GM21360 (cell line): ENCODE measurements around the gene CARD14.
"Not testable (repeated sequence)": the region's sequence is repeated elsewhere in the genome, so short reads cannot be mapped to it uniquely, and the experiment has no call there.

Experiments used
- ATAC-seq: cut with Tn5 transposase; IDR thresholded peaks from one replicate; pipeline ENCODE4 v1.9.1; 2021; ENCODE audit warnings: mild to moderate bottlenecking, moderate library complexity; ENCODE audit not compliant: unreplicated experiment

The CARD14 gene

GRCh38 chr17:80147035-80147822 lies 22.6 kb upstream of the CARD14 start, which contains the start of gene EIF4A3:
TSS of gene EIF4A3 (minus strand) at chr17:80147128. CDS start at chr17:80146961, 167 bp downstream.
- peak; percentile 78 for ATAC-seq

- ATAC-seq = no peak
These were observed 18.5 kb upstream of the CARD14 start for GRCh38 chr17:80151333-80151732.

GRCh38 chr17:80152081-80152702 lies 17.6 kb upstream of the CARD14 start:
- no peak for ATAC-seq

GRCh38 chr17:80153004-80153403 lies 16.8 kb upstream of the CARD14 start:
- ATAC-seq = peak; percentile 40

GRCh38 chr17:80154166-80154565 lies 15.7 kb upstream of the CARD14 start:
- ATAC-seq = no peak

- not testable (repeated sequence) for ATAC-seq
These were observed 14.2 kb upstream of the CARD14 start for GRCh38 chr17:80155600-80155999.

GRCh38 chr17:80158846-80159245 lies 11.0 kb upstream of the CARD14 start:
- no peak for ATAC-seq

GRCh38 chr17:80160536-80160935 lies 9.3 kb upstream of the CARD14 start:
- no peak for ATAC-seq

- ATAC-seq = no peak
These were observed 6.5 kb upstream of the CARD14 start for GRCh38 chr17:80163336-80163735.

- ATAC-seq = no peak
These were observed 5.6 kb upstream of the CARD14 start for GRCh38 chr17:80164185-80164584.

GRCh38 chr17:80166446-80166845 lies 3.4 kb upstream of the CARD14 start:
- ATAC-seq = no peak

GRCh38 chr17:80168371-80168770 lies 1.5 kb upstream of the CARD14 start:
- no peak for ATAC-seq

- no peak for ATAC-seq
These were observed 723 bp upstream of the CARD14 start for GRCh38 chr17:80169107-80169506.

GRCh38 chr17:80171681-80172080 lies 1.9 kb downstream of the CARD14 start:
- no peak for ATAC-seq

- no peak for ATAC-seq
These were observed 3.3 kb downstream of the CARD14 start for GRCh38 chr17:80173126-80173525.

- ATAC-seq = no peak
These were observed 4.1 kb downstream of the CARD14 start for GRCh38 chr17:80173916-80174315.

- no peak for ATAC-seq
These were observed 6.9 kb downstream of the CARD14 start for GRCh38 chr17:80176757-80177156.

- ATAC-seq = no peak
These were observed 8.3 kb downstream of the CARD14 start for GRCh38 chr17:80177986-80178595.

GRCh38 chr17:80180192-80180591 lies 10.4 kb downstream of the CARD14 start:
- ATAC-seq = no peak

- no peak for ATAC-seq
These were observed 11.6 kb downstream of the CARD14 start for GRCh38 chr17:80181431-80181830.

GRCh38 chr17:80182118-80182844 lies 12.5 kb downstream of the CARD14 start:
- no peak for ATAC-seq
